Ishikawa (cell line): Measurements from ENCODE around the gene CKAP4.

ENCODE experiments used
- NFIC ChIP-seq: IDR thresholded peaks from 2 replicates; pipeline ENCODE4 v1.6.1; 2012
- REST ChIP-seq: IDR thresholded peaks from 2 replicates; pipeline ENCODE4 v1.6.1; 2012; ENCODE audit warnings: low read depth, mild to moderate bottlenecking
- TAF1 ChIP-seq: IDR thresholded peaks from 2 replicates; pipeline ENCODE4 v1.6.1; 2012; ENCODE audit warnings: low read depth, mild to moderate bottlenecking

- TF ChIP-seq NFIC (no peak), TAF1 (no peak), REST (no peak)
Observed at GRCh38 chr12:106289196-106289681, 41.4 kb upstream of the CKAP4 start.
